ENCODE measurements around the gene TMTC1.

The TMTC1 gene

GRCh38 chr12:29722164-29722563 lies 61.6 kb downstream of the TMTC1 start:
- H2AK5ac ChIP-seq (ENCODE audit: low read length, severe bottlenecking) = no peak overlapping the region
- peaks cover 5% of the 10 kb centered on the region for H3K4me1 ChIP-seq (ENCODE audit: control insufficient read depth, insufficient read depth, low read depth, low read length)
- DNase-seq = no peak
- H3K9me3 ChIP-seq (ENCODE audit: control insufficient read depth, low read length) = no peaks in the 10 kb centered on the region
- WGBS = no CpG with 5 or more reads among the region's 2 CpGs
- H4K91ac ChIP-seq (ENCODE audit: low read length) = no peak overlapping the region
- H3K4me2 ChIP-seq (ENCODE audit: low read length, poor library complexity, severe bottlenecking) = no peak overlapping the region
- no peak overlapping the region for H3K9ac ChIP-seq (ENCODE audit: low read length)
- no peak overlapping the region for H2BK15ac ChIP-seq (ENCODE audit: low read depth, poor library complexity, severe bottlenecking)
- H3K14ac ChIP-seq (ENCODE audit: low read length in 2 of 2) = no peak overlapping the region
- no peaks in the 10 kb centered on the region for H3K79me1 ChIP-seq (replicated peaks; ENCODE audit: low read length, poor library complexity, severe bottlenecking)
- H3K4me3 ChIP-seq (ENCODE audit: insufficient read depth in 1 of 2, low read depth in 1 of 2, low read length in 2 of 2) = no peak overlapping the region
- H4K8ac ChIP-seq (ENCODE audit: low read length) = no peak overlapping the region
- H3K27me3 ChIP-seq (ENCODE audit: control insufficient read depth in 1 of 2, insufficient read depth in 1 of 2, low read length in 2 of 2) = no peaks in the 10 kb centered on the region
- no peak overlapping the region for H3K4ac ChIP-seq (ENCODE audit: low read depth in 1 of 2, low read length in 2 of 2)
- H3K23ac ChIP-seq (ENCODE audit: low read length in 2 of 2) = no peak overlapping the region
- H2BK120ac ChIP-seq (ENCODE audit: low read depth, low read length) = no peak overlapping the region
- H3K18ac ChIP-seq (ENCODE audit: low read depth in 1 of 2, low read length in 2 of 2) = no peak overlapping the region
- no peak overlapping the region for H3K27ac ChIP-seq (ENCODE audit: low read length, poor library complexity, severe bottlenecking)
- no peak overlapping the region for H2BK12ac ChIP-seq (ENCODE audit: low read length in 2 of 2)
- no peak overlapping the region for H2AFZ ChIP-seq (ENCODE audit: low read depth, low read length)
- peaks cover 0 to 9% of the 10 kb centered on the region in 2 experiments for H3K36me3 ChIP-seq (ENCODE audit: control insufficient read depth in 1 of 2, insufficient read depth in 2 of 2, low read depth in 1 of 2, low read length in 2 of 2)
- no peak overlapping the region for H2BK5ac ChIP-seq (ENCODE audit: low read depth, low read length, poor library complexity, severe bottlenecking)

GRCh38 chr12:29719381-29719780 lies 64.4 kb downstream of the TMTC1 start:
- Histone ChIP-seq H2AK5ac (ENCODE audit: low read length, severe bottlenecking) (no peak overlapping the region), H4K8ac (ENCODE audit: low read length) (no peak overlapping the region), H3K14ac (ENCODE audit: low read length in 2 of 2) (no peak overlapping the region), H3K23ac (ENCODE audit: low read length in 2 of 2) (no peak overlapping the region), H2BK15ac (ENCODE audit: low read depth, poor library complexity, severe bottlenecking) (no peak overlapping the region), H2AFZ (ENCODE audit: low read depth, low read length) (no peak overlapping the region), H3K27ac (ENCODE audit: low read length, poor library complexity, severe bottlenecking) (no peak overlapping the region), H3K79me1 (replicated peaks; ENCODE audit: low read length, poor library complexity, severe bottlenecking) (no peaks in the 10 kb centered on the region), H2BK5ac (ENCODE audit: low read depth, low read length, poor library complexity, severe bottlenecking) (no peak overlapping the region), H3K4me3 (ENCODE audit: insufficient read depth in 1 of 2, low read depth in 1 of 2, low read length in 2 of 2) (no peak overlapping the region), H4K91ac (ENCODE audit: low read length) (no peak overlapping the region), H3K36me3 (ENCODE audit: control insufficient read depth in 1 of 2, insufficient read depth in 2 of 2, low read depth in 1 of 2, low read length in 2 of 2) (peaks cover 0 to 9% of the 10 kb centered on the region in 2 experiments), H3K27me3 (ENCODE audit: control insufficient read depth in 1 of 2, insufficient read depth in 1 of 2, low read length in 2 of 2) (no peaks in the 10 kb centered on the region), H2BK12ac (ENCODE audit: low read length in 2 of 2) (no peak overlapping the region), H3K9ac (ENCODE audit: low read length) (no peak overlapping the region), H3K4ac (ENCODE audit: low read depth in 1 of 2, low read length in 2 of 2) (no peak overlapping the region), H3K18ac (ENCODE audit: low read depth in 1 of 2, low read length in 2 of 2) (no peak overlapping the region), H3K4me2 (ENCODE audit: low read length, poor library complexity, severe bottlenecking) (no peak overlapping the region), H3K9me3 (ENCODE audit: control insufficient read depth, low read length) (no peaks in the 10 kb centered on the region), H2BK120ac (ENCODE audit: low read depth, low read length) (no peak overlapping the region), H3K4me1 (ENCODE audit: control insufficient read depth, insufficient read depth, low read depth, low read length) (no peaks in the 10 kb centered on the region)
- 54% methylated on average over 3 of the region's 5 CpGs for WGBS
- DNase-seq = no peak

GRCh38 chr12:29717540-29718100 lies 66.1 kb downstream of the TMTC1 start:
- H3K18ac ChIP-seq (ENCODE audit: low read depth in 1 of 2, low read length in 2 of 2) = no peak overlapping the region
- H3K27ac ChIP-seq (ENCODE audit: low read length, poor library complexity, severe bottlenecking) = no peak overlapping the region
- H4K91ac ChIP-seq (ENCODE audit: low read length) = no peak overlapping the region
- H3K14ac ChIP-seq (ENCODE audit: low read length in 2 of 2) = no peak overlapping the region
- H2BK5ac ChIP-seq (ENCODE audit: low read depth, low read length, poor library complexity, severe bottlenecking) = no peak overlapping the region
- H3K9ac ChIP-seq (ENCODE audit: low read length) = no peak overlapping the region
- H3K23ac ChIP-seq (ENCODE audit: low read length in 2 of 2) = no peak overlapping the region
- no peak overlapping the region for H3K4ac ChIP-seq (ENCODE audit: low read depth in 1 of 2, low read length in 2 of 2)
- no peak overlapping the region for H2BK120ac ChIP-seq (ENCODE audit: low read depth, low read length)
- no peak overlapping the region for H2BK12ac ChIP-seq (ENCODE audit: low read length in 2 of 2)
- H3K27me3 ChIP-seq (ENCODE audit: control insufficient read depth in 1 of 2, insufficient read depth in 1 of 2, low read length in 2 of 2) = no peaks in the 10 kb centered on the region
- no peak for DNase-seq
- no peaks in the 10 kb centered on the region for H3K79me1 ChIP-seq (replicated peaks; ENCODE audit: low read length, poor library complexity, severe bottlenecking)
- H2BK15ac ChIP-seq (ENCODE audit: low read depth, poor library complexity, severe bottlenecking) = no peak overlapping the region
- H2AFZ ChIP-seq (ENCODE audit: low read depth, low read length) = no peak overlapping the region
- peaks cover 0 to 9% of the 10 kb centered on the region in 2 experiments for H3K36me3 ChIP-seq (ENCODE audit: control insufficient read depth in 1 of 2, insufficient read depth in 2 of 2, low read depth in 1 of 2, low read length in 2 of 2)
- no peaks in the 10 kb centered on the region for H3K4me1 ChIP-seq (ENCODE audit: control insufficient read depth, insufficient read depth, low read depth, low read length)
- no CpG with 5 or more reads among the region's 1 CpG for WGBS
- no peak overlapping the region for H3K4me3 ChIP-seq (ENCODE audit: insufficient read depth in 1 of 2, low read depth in 1 of 2, low read length in 2 of 2)
- H3K9me3 ChIP-seq (ENCODE audit: control insufficient read depth, low read length) = no peaks in the 10 kb centered on the region
- H2AK5ac ChIP-seq (ENCODE audit: low read length, severe bottlenecking) = no peak overlapping the region
- no peak overlapping the region for H3K4me2 ChIP-seq (ENCODE audit: low read length, poor library complexity, severe bottlenecking)
- no peak overlapping the region for H4K8ac ChIP-seq (ENCODE audit: low read length)

- Histone ChIP-seq H2BK12ac (ENCODE audit: low read length in 2 of 2) (no peak overlapping the region), H3K14ac (ENCODE audit: low read length in 2 of 2) (no peak overlapping the region), H2BK120ac (ENCODE audit: low read depth, low read length) (no peak overlapping the region), H3K4me2 (ENCODE audit: low read length, poor library complexity, severe bottlenecking) (no peak overlapping the region), H3K27ac (ENCODE audit: low read length, poor library complexity, severe bottlenecking) (no peak overlapping the region), H2BK15ac (ENCODE audit: low read depth, poor library complexity, severe bottlenecking) (no peak overlapping the region), H3K18ac (ENCODE audit: low read depth in 1 of 2, low read length in 2 of 2) (no peak overlapping the region), H4K91ac (ENCODE audit: low read length) (no peak overlapping the region), H3K4me1 (ENCODE audit: control insufficient read depth, insufficient read depth, low read depth, low read length) (no peaks in the 10 kb centered on the region), H3K79me1 (replicated peaks; ENCODE audit: low read length, poor library complexity, severe bottlenecking) (no peaks in the 10 kb centered on the region), H3K36me3 (ENCODE audit: control insufficient read depth in 1 of 2, insufficient read depth in 2 of 2, low read depth in 1 of 2, low read length in 2 of 2) (peaks cover 0 to 7% of the 10 kb centered on the region in 2 experiments), H3K23ac (ENCODE audit: low read length in 2 of 2) (no peak overlapping the region), H3K4me3 (ENCODE audit: insufficient read depth in 1 of 2, low read depth in 1 of 2, low read length in 2 of 2) (peak overlapping the region in 1 of 2 experiments; percentile 53), H3K9me3 (ENCODE audit: control insufficient read depth, low read length) (no peaks in the 10 kb centered on the region), H4K8ac (ENCODE audit: low read length) (no peak overlapping the region), H2AK5ac (ENCODE audit: low read length, severe bottlenecking) (no peak overlapping the region), H2AFZ (ENCODE audit: low read depth, low read length) (no peak overlapping the region), H3K27me3 (ENCODE audit: control insufficient read depth in 1 of 2, insufficient read depth in 1 of 2, low read length in 2 of 2) (no peaks in the 10 kb centered on the region), H2BK5ac (ENCODE audit: low read depth, low read length, poor library complexity, severe bottlenecking) (no peak overlapping the region), H3K9ac (ENCODE audit: low read length) (peak overlapping the region; percentile 20), H3K4ac (ENCODE audit: low read depth in 1 of 2, low read length in 2 of 2) (no peak overlapping the region)
- no peak for DNase-seq
Observed at GRCh38 chr12:29714966-29715365, 68.8 kb downstream of the TMTC1 start.

All from mesenchymal stem cell (in vitro differentiated cells and primary cell).